ENCODE data around the gene PUDP. TPM values are rescaled to one million over a fixed set of nuclear protein-coding genes. Genes with fewer than 3 reads are reported as not detected.

Gene PUDP
- total RNA-seq, 2 donors from 2014 or later: 14.8 to 17.6 TPM

GRCh38 chrX:7158468-7158990 is 10.6 kb upstream of the PUDP start:
- Histone ChIP-seq H3K27ac (no peak overlapping the region), H3K4me3 (no peak overlapping the region), H3K4me1 (replicated peaks) (no peaks in the 10 kb centered on the region), H3K9me3 (no peaks in the 10 kb centered on the region), H3K36me3 (no peaks in the 10 kb centered on the region), H3K27me3 (replicated peaks; ENCODE audit: insufficient read depth) (no peaks in the 10 kb centered on the region)
- intact Hi-C loops (cut with DNase I): no loop called here
- DNase-seq (ENCODE audit: low spot score): no peak
- TF ChIP-seq POLR2A (IDR thresholded peaks at IDR 0.05): no peak
- no peak for TF ChIP-seq CTCF (IDR thresholded peaks at IDR 0.05)
- no peak for TF ChIP-seq POLR2AphosphoS5 (IDR thresholded peaks at IDR 0.05)
- WGBS: 52% methylated on average over 5 of the region's 5 CpGs

- Histone ChIP-seq H3K4me3 (no peak overlapping the region), H3K4me1 (replicated peaks) (no peaks in the 10 kb centered on the region), H3K36me3 (no peaks in the 10 kb centered on the region), H3K27me3 (replicated peaks; ENCODE audit: insufficient read depth) (no peaks in the 10 kb centered on the region), H3K27ac (no peak overlapping the region), H3K9me3 (no peaks in the 10 kb centered on the region)
- intact Hi-C loops (cut with DNase I): no loop called here
- WGBS: 79% methylated on average over 3 of the region's 3 CpGs
- DNase-seq (ENCODE audit: low spot score): no peak
- TF ChIP-seq POLR2AphosphoS5 (IDR thresholded peaks at IDR 0.05) (no peak), POLR2A (IDR thresholded peaks at IDR 0.05) (no peak), CTCF (IDR thresholded peaks at IDR 0.05) (no peak)
Measured at GRCh38 chrX:7156879-7157278, 8.9 kb upstream of the PUDP start.

DNA sequence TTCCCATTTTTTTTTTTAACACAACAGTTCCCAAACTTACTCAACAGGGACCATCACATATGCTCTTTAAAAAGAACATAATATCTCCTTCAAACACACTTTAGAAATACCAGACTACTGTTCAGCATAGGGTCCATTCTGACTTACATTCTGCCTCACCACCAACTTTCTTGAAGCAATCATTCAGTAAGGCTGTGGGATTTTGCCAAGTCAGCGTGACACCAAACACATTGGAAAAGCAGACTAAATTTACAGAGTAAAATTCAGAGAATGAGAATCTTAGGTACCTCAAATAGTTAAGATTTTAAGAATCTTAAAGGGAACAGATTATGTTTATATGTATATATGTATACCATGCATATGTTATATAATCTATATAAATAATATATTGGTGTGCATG is 7.2 kb upstream of the PUDP start:
- no peaks in the 10 kb centered on the region for H3K4me1 ChIP-seq (replicated peaks)
- TF ChIP-seq POLR2AphosphoS5 (IDR thresholded peaks at IDR 0.05) (no peak), POLR2A (IDR thresholded peaks at IDR 0.05) (no peak), CTCF (IDR thresholded peaks at IDR 0.05) (no peak)
- no peaks in the 10 kb centered on the region for H3K27me3 ChIP-seq (replicated peaks; ENCODE audit: insufficient read depth)
- no peak overlapping the region for H3K27ac ChIP-seq
- H3K36me3 ChIP-seq: no peaks in the 10 kb centered on the region
- intact Hi-C loops (cut with DNase I): no loop called here
- 95% methylated on average over 1 of the region's 1 CpG for WGBS
- H3K9me3 ChIP-seq: no peaks in the 10 kb centered on the region
- no peak for DNase-seq (ENCODE audit: low spot score)
- no peak overlapping the region for H3K4me3 ChIP-seq

GRCh38 chrX:7154041-7154597 is 6.2 kb upstream of the PUDP start:
- WGBS: 73% methylated on average over 5 of the region's 7 CpGs

More at GRCh38 chrX:7154041-7154597, 6.2 kb upstream of the PUDP start:
- H3K4me3 ChIP-seq: no peak overlapping the region
- intact Hi-C loops (cut with DNase I): no loop called here
- DNase-seq (ENCODE audit: low spot score): no peak
- H3K9me3 ChIP-seq: no peaks in the 10 kb centered on the region
- no peaks in the 10 kb centered on the region for H3K4me1 ChIP-seq (replicated peaks)
- H3K27me3 ChIP-seq (replicated peaks; ENCODE audit: insufficient read depth): no peaks in the 10 kb centered on the region
- TF ChIP-seq CTCF (IDR thresholded peaks at IDR 0.05) (no peak), POLR2A (IDR thresholded peaks at IDR 0.05) (no peak), POLR2AphosphoS5 (IDR thresholded peaks at IDR 0.05) (no peak)
- no peak overlapping the region for H3K27ac ChIP-seq
- no peaks in the 10 kb centered on the region for H3K36me3 ChIP-seq
